Measurements from ENCODE around the gene LENG8.

LENG8 gene

GRCh38 chr19:54430306-54431254 lies 18.4 kb upstream of the LENG8 start:
- H3K79me2 ChIP-seq (ENCODE audit: low read length) = no peaks in the 10 kb centered on the region
- no peaks in the 10 kb centered on the region for H4K20me1 ChIP-seq (ENCODE audit: insufficient read depth, low read length)
- H3K4me3 ChIP-seq (ENCODE audit: low read length) = no peak overlapping the region
- H3K4me2 ChIP-seq (ENCODE audit: low read depth, low read length) = no peak overlapping the region
- no peak overlapping the region for H2AFZ ChIP-seq (ENCODE audit: low read length)
- H3F3A ChIP-seq (ENCODE audit: insufficient read depth, low read length) = no peaks in the 10 kb centered on the region
- no peaks in the 10 kb centered on the region for H3K36me3 ChIP-seq (replicated peaks; ENCODE audit: insufficient read depth, low read length)
- H3K9me3 ChIP-seq (replicated peaks; ENCODE audit: insufficient read depth, low read length) = no peaks in the 10 kb centered on the region
- H3K27me3 ChIP-seq (replicated peaks; ENCODE audit: insufficient read depth, low read length) = peaks cover 44% of the 10 kb centered on the region
- no peaks in the 10 kb centered on the region for H3K4me1 ChIP-seq (ENCODE audit: low read length)
- H3K27ac ChIP-seq (ENCODE audit: low read length) = no peak overlapping the region
- H3K9ac ChIP-seq (ENCODE audit: low read length) = no peak overlapping the region
- DNase-seq = no peak
- H3K9me2 ChIP-seq (replicated peaks; ENCODE audit: insufficient read depth, low read length) = no peaks in the 10 kb centered on the region
- TF ChIP-seq EZH2phosphoT487 (IDR thresholded peaks at IDR 0.05; ENCODE audit: low read length) (no peak), EZH2 (optimal IDR thresholded peaks at IDR 0.05; ENCODE audit: low read depth, low read length) (no peak)
- TF ChIP-seq, protein P1, sequence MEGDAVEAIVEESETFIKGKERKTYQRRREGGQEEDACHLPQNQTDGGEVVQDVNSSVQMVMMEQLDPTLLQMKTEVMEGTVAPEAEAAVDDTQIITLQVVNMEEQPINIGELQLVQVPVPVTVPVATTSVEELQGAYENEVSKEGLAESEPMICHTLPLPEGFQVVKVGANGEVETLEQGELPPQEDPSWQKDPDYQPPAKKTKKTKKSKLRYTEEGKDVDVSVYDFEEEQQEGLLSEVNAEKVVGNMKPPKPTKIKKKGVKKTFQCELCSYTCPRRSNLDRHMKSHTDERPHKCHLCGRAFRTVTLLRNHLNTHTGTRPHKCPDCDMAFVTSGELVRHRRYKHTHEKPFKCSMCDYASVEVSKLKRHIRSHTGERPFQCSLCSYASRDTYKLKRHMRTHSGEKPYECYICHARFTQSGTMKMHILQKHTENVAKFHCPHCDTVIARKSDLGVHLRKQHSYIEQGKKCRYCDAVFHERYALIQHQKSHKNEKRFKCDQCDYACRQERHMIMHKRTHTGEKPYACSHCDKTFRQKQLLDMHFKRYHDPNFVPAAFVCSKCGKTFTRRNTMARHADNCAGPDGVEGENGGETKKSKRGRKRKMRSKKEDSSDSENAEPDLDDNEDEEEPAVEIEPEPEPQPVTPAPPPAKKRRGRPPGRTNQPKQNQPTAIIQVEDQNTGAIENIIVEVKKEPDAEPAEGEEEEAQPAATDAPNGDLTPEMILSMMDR (IDR thresholded peaks at IDR 0.05; ENCODE audit: low read length) = no peak

GRCh38 chr19:54431255-54431838 lies 17.7 kb upstream of the LENG8 start:
- Histone ChIP-seq H3K9me2 (replicated peaks; ENCODE audit: insufficient read depth, low read length) (no peaks in the 10 kb centered on the region), H3K27me3 (replicated peaks; ENCODE audit: insufficient read depth, low read length) (peaks cover 36% of the 10 kb centered on the region), H2AFZ (ENCODE audit: low read length) (no peak overlapping the region), H3K4me3 (ENCODE audit: low read length) (no peak overlapping the region), H3K27ac (ENCODE audit: low read length) (no peak overlapping the region), H3K4me2 (ENCODE audit: low read depth, low read length) (no peak overlapping the region), H3K79me2 (ENCODE audit: low read length) (no peaks in the 10 kb centered on the region), H3K36me3 (replicated peaks; ENCODE audit: insufficient read depth, low read length) (no peaks in the 10 kb centered on the region), H3K9ac (ENCODE audit: low read length) (no peak overlapping the region), H3K4me1 (ENCODE audit: low read length) (no peaks in the 10 kb centered on the region), H3F3A (ENCODE audit: insufficient read depth, low read length) (no peaks in the 10 kb centered on the region), H3K9me3 (replicated peaks; ENCODE audit: insufficient read depth, low read length) (no peaks in the 10 kb centered on the region), H4K20me1 (ENCODE audit: insufficient read depth, low read length) (no peaks in the 10 kb centered on the region)
- DNase-seq = no peak
- TF ChIP-seq EZH2 (optimal IDR thresholded peaks at IDR 0.05; ENCODE audit: low read depth, low read length) (no peak), EZH2phosphoT487 (IDR thresholded peaks at IDR 0.05; ENCODE audit: low read length) (no peak)
- TF ChIP-seq, protein P1 (IDR thresholded peaks at IDR 0.05; ENCODE audit: low read length) = no peak

- Histone ChIP-seq H3K27ac (ENCODE audit: low read length) (no peak overlapping the region), H3K9me2 (replicated peaks; ENCODE audit: insufficient read depth, low read length) (no peaks in the 10 kb centered on the region), H3K9me3 (replicated peaks; ENCODE audit: insufficient read depth, low read length) (no peaks in the 10 kb centered on the region), H3K4me3 (ENCODE audit: low read length) (no peak overlapping the region), H3K27me3 (replicated peaks; ENCODE audit: insufficient read depth, low read length) (peaks cover 32% of the 10 kb centered on the region), H3K36me3 (replicated peaks; ENCODE audit: insufficient read depth, low read length) (no peaks in the 10 kb centered on the region), H4K20me1 (ENCODE audit: insufficient read depth, low read length) (no peaks in the 10 kb centered on the region), H3F3A (ENCODE audit: insufficient read depth, low read length) (no peaks in the 10 kb centered on the region), H3K4me2 (ENCODE audit: low read depth, low read length) (no peak overlapping the region), H3K79me2 (ENCODE audit: low read length) (no peaks in the 10 kb centered on the region), H3K4me1 (ENCODE audit: low read length) (no peaks in the 10 kb centered on the region), H2AFZ (ENCODE audit: low read length) (no peak overlapping the region), H3K9ac (ENCODE audit: low read length) (no peak overlapping the region)
- DNase-seq = no peak
- TF ChIP-seq EZH2phosphoT487 (IDR thresholded peaks at IDR 0.05; ENCODE audit: low read length) (no peak), EZH2 (optimal IDR thresholded peaks at IDR 0.05; ENCODE audit: low read depth, low read length) (no peak)
- TF ChIP-seq, protein P1 (IDR thresholded peaks at IDR 0.05; ENCODE audit: low read length) = no peak
These were observed 16.8 kb upstream of the LENG8 start for GRCh38 chr19:54432144-54432738.
